H1 (cell line): ENCODE results near the gene HIPK1. TPM values are rescaled to one million over a fixed set of nuclear protein-coding genes. Genes with fewer than 3 reads are reported as not detected.

Experiments used
- CTCF ChIA-PET: fragments of 300-600 bp; sonication (Branson Sonifier 250); formaldehyde crosslinking; loops from one replicate; lab custom pipeline; 2021; ENCODE audit not compliant: partially characterized antibody; lab: Charles Lee
- POLR2A ChIA-PET: fragments of 300-600 bp; sonication (Branson Sonifier 250); formaldehyde crosslinking; loops from one replicate; lab custom pipeline; 2021; ENCODE audit warnings: inconsistent platforms; ENCODE audit not compliant: partially characterized antibody; lab: Charles Lee
- DNase-seq, 2 experiments: peaks; one replicate each; pipeline versions ENCODE4 v3.0.0 to v3.0.0-alpha.2; 2010 to 2022; ENCODE audit warnings: low spot score in 2 of 2, low read depth in 1 of 2, mixed read lengths in 1 of 2
- FAIRE-seq: peaks from 2 replicates; lab custom pipeline; 2011; peaks lifted over from hg19 to GRCh38; lab: Jason Lieb, UNC
- H2AFZ ChIP-seq: 2 replicates; pipeline ENCODE4 v1.8.1; 2012; ENCODE audit warnings: low read length, inconsistent platforms
- H2AK5ac ChIP-seq: 2 replicates; pipeline ENCODE4 v1.6.1; 2013; ENCODE audit warnings: low read depth, low read length
- H2BK120ac ChIP-seq: replicated peaks from 2 replicates; pipeline ENCODE3; 2013; ENCODE audit warnings: low read depth, low read length, inconsistent platforms
- H2BK12ac ChIP-seq: 2 replicates; pipeline ENCODE4 v1.6.1; 2013; ENCODE audit warnings: low read depth, low read length
- H2BK15ac ChIP-seq: 2 replicates; pipeline ENCODE4 v1.6.1; 2013; ENCODE audit warnings: low read length
- H2BK20ac ChIP-seq: 2 replicates; pipeline ENCODE4 v1.6.1; 2013; ENCODE audit warnings: low read length
- H2BK5ac ChIP-seq: 2 replicates; pipeline ENCODE4 v1.6.1; 2013; ENCODE audit warnings: low read depth, low read length
- H3K14ac ChIP-seq: 2 replicates; pipeline ENCODE4 v1.6.1; 2013; ENCODE audit warnings: inconsistent platforms; ENCODE audit not compliant: insufficient read length
- H3K18ac ChIP-seq: 2 replicates; pipeline ENCODE4 v1.6.1; 2013; ENCODE audit warnings: low read length; ENCODE audit errors: extremely low read depth
- H3K23ac ChIP-seq: 2 replicates; pipeline ENCODE4 v1.6.1; 2013; ENCODE audit warnings: inconsistent platforms; ENCODE audit not compliant: insufficient read length
- H3K23me2 ChIP-seq: 2 replicates; pipeline ENCODE4 v1.6.1; 2013; ENCODE audit warnings: low read depth, low read length
- H3K27ac ChIP-seq: 2 replicates; pipeline ENCODE4 v1.6.1; 2011; ENCODE audit warnings: low read depth, low read length, inconsistent platforms
- H3K27me3 ChIP-seq, 4 experiments: replicated peaks in 1 of 4; 1 replicate in 1 of 4; 2 replicates in 3 of 4; pipeline versions ENCODE4 v1.6.1 to v1.8.1; 2011 to 2013; ENCODE audit warnings: low read length in 3 of 4, mild to moderate bottlenecking in 3 of 4, inconsistent platforms in 2 of 4, mixed read lengths in 2 of 4, moderate library complexity in 1 of 4; ENCODE audit not compliant: control insufficient read depth in 3 of 4, insufficient read depth in 3 of 4; ENCODE audit errors: extremely low read depth in 1 of 4
- H3K36me3 ChIP-seq, 4 experiments: 2 replicates each; pipeline versions ENCODE4 v1.6.1 to v1.8.1; 2011 to 2013; ENCODE audit warnings: mild to moderate bottlenecking in 4 of 4, low read length in 3 of 4, moderate library complexity in 2 of 4, control low read depth in 1 of 4, inconsistent platforms in 1 of 4; ENCODE audit not compliant: insufficient read depth in 4 of 4, control insufficient read depth in 2 of 4
- H3K4ac ChIP-seq: replicated peaks from 2 replicates; pipeline ENCODE3; 2013; ENCODE audit warnings: low read length, low read depth, mixed read lengths, inconsistent platforms; ENCODE audit not compliant: insufficient read length
- H3K4me1 ChIP-seq, 4 experiments: replicated peaks in 1 of 4; 1 replicate in 1 of 4; 2 replicates in 3 of 4; pipeline versions ENCODE4 v1.6.1 to v1.8.1; 2011 to 2013; ENCODE audit warnings: low read length in 3 of 4, inconsistent platforms in 2 of 4, mixed read lengths in 1 of 4; ENCODE audit not compliant: insufficient read depth in 4 of 4, control insufficient read depth in 3 of 4
- H3K4me2 ChIP-seq, 2 experiments: 2 replicates each; pipeline versions ENCODE4 v1.6.1 to v1.8.1; 2011 to 2013; ENCODE audit warnings: low read depth in 2 of 2, low read length in 2 of 2, control low read depth in 1 of 2, inconsistent platforms in 1 of 2, mild to moderate bottlenecking in 1 of 2; ENCODE audit not compliant: insufficient read depth in 1 of 2
- H3K4me3 ChIP-seq, 4 experiments: fragments of 200-600, 300-600 bp in 1 of 4; sonication (generic), shearing (Covaris generic), sonication (Bioruptor Twin) in 1 of 4; 2 replicates each; pipeline versions ENCODE4 v1.5.1 to v1.8.1; 2011 to 2016; ENCODE audit warnings: low read length in 4 of 4, low read depth in 3 of 4, control low read depth in 2 of 4, inconsistent platforms in 2 of 4, mild to moderate bottlenecking in 2 of 4, mixed read lengths in 1 of 4, moderate library complexity in 1 of 4; ENCODE audit not compliant: insufficient read depth in 2 of 4; ENCODE audit errors: extremely low read depth in 1 of 4
- H3K56ac ChIP-seq: replicated peaks from 2 replicates; pipeline ENCODE3; 2013; ENCODE audit warnings: low read depth, mild to moderate bottlenecking, mixed read lengths, low read length, inconsistent platforms; ENCODE audit not compliant: insufficient read length
- H3K79me1 ChIP-seq: 2 replicates; pipeline ENCODE4 v1.6.1; 2013; ENCODE audit warnings: low read depth, low read length, control low read depth
- H3K79me2 ChIP-seq, 2 experiments: 2 replicates each; pipeline versions ENCODE4 v1.6.1 to v1.8.1; 2012 to 2013; ENCODE audit warnings: low read length in 2 of 2, mild to moderate bottlenecking in 2 of 2, inconsistent platforms in 1 of 2; ENCODE audit not compliant: insufficient read depth in 2 of 2, control insufficient read depth in 1 of 2
- H3K9ac ChIP-seq, 4 experiments: replicated peaks in 1 of 4; 1 replicate in 1 of 4; 2 replicates in 3 of 4; pipeline versions ENCODE4 v1.6.1 to v1.8.1; 2011 to 2013; ENCODE audit warnings: low read depth in 3 of 4, low read length in 3 of 4, control low read depth in 2 of 4, mild to moderate bottlenecking in 2 of 4, moderate library complexity in 2 of 4, inconsistent platforms in 1 of 4; ENCODE audit errors: extremely low read depth in 1 of 4
- H3K9me3 ChIP-seq, 2 experiments: 2 replicates each; pipeline versions ENCODE4 v1.6.1 to v1.8.1; 2012 to 2013; ENCODE audit warnings: mild to moderate bottlenecking in 2 of 2, moderate library complexity in 2 of 2, control low read depth in 1 of 2, inconsistent platforms in 1 of 2, low read depth in 1 of 2, low read length in 1 of 2, mixed read lengths in 1 of 2; ENCODE audit not compliant: insufficient read depth in 2 of 2
- H4K20me1 ChIP-seq, 2 experiments: replicated peaks in 1 of 2; 2 replicates each; pipeline versions ENCODE3 to v1.8.1; 2011 to 2013; ENCODE audit warnings: inconsistent platforms in 2 of 2, low read length in 2 of 2, mild to moderate bottlenecking in 1 of 2; ENCODE audit not compliant: insufficient read depth in 2 of 2, control insufficient read depth in 1 of 2
- H4K5ac ChIP-seq: 2 replicates; pipeline ENCODE4 v1.6.1; 2013; ENCODE audit warnings: low read length, low read depth, mixed read lengths, inconsistent platforms; ENCODE audit not compliant: insufficient read length
- H4K8ac ChIP-seq: 2 replicates; pipeline ENCODE4 v1.8.0; 2013; ENCODE audit warnings: mild to moderate bottlenecking, moderate library complexity, low read length, inconsistent platforms; ENCODE audit not compliant: insufficient read depth; ENCODE audit errors: extremely low read depth
- H4K91ac ChIP-seq: replicated peaks from 2 replicates; pipeline ENCODE3; 2013; ENCODE audit warnings: low read length, mixed read lengths, inconsistent platforms; ENCODE audit not compliant: insufficient read length
- ASH2L ChIP-seq: fragments of 200-600, 300-600 bp; sonication (generic); IDR thresholded peaks from one replicate; pipeline ENCODE4 v1.7.1; 2017; ENCODE audit warnings: low read length
- ATF3 ChIP-seq: IDR thresholded peaks from 2 replicates; pipeline ENCODE4 v1.6.1; 2011; ENCODE audit warnings: low read depth, mild to moderate bottlenecking, low read length; ENCODE audit not compliant: insufficient read depth
- CBX8 ChIP-seq: fragments of 300-800, 300-1000 bp; sonication (generic); IDR thresholded peaks from 2 replicates; pipeline ENCODE4 v1.7.1; 2016; ENCODE audit warnings: low read depth, low read length, borderline replicate concordance
- JUND ChIP-seq: IDR thresholded peaks from 2 replicates; pipeline ENCODE4 v1.6.1; 2011; ENCODE audit warnings: mild to moderate bottlenecking, improper control_type of control experiment, low read length
- MAFK ChIP-seq: IDR thresholded peaks from 2 replicates; pipeline ENCODE4 v1.6.1; 2012; ENCODE audit warnings: low read depth, mild to moderate bottlenecking, improper control_type of control experiment, low read length
- NANOG ChIP-seq: IDR thresholded peaks from 2 replicates; pipeline ENCODE4 v1.6.1; 2011; ENCODE audit warnings: low read length, low read depth, mild to moderate bottlenecking, inconsistent platforms; ENCODE audit not compliant: insufficient read depth, poor library complexity, severe bottlenecking
- NRF1 ChIP-seq: IDR thresholded peaks from 2 replicates; pipeline ENCODE4 v1.6.1; 2011; ENCODE audit warnings: mild to moderate bottlenecking, low read depth, low read length, improper control_type of control experiment
- POU5F1 ChIP-seq: IDR thresholded peaks from 2 replicates; pipeline ENCODE4 v1.6.1; 2011; ENCODE audit warnings: low read depth, mild to moderate bottlenecking, low read length, moderate library complexity
- TCF12 ChIP-seq: IDR thresholded peaks from 2 replicates; pipeline ENCODE4 v1.6.1; 2011; ENCODE audit warnings: low read depth, mild to moderate bottlenecking, low read length
- USF2 ChIP-seq: IDR thresholded peaks from 2 replicates; pipeline ENCODE4 v1.6.1; 2011; ENCODE audit warnings: low read length, improper control_type of control experiment
- WGBS, 2 experiments: shearing (Covaris generic) in 1 of 2; methylation state at CpG; one replicate each; pipeline versions ENCODE4 v1.1.6 to v1.1.7; 2013 to 2015; ENCODE audit warnings: low lambda C conversion rate in 2 of 2, mixed read lengths in 2 of 2, inconsistent platforms in 1 of 2, low coverage in 1 of 2, missing lambda C conversion rate in 1 of 2; ENCODE audit not compliant: insufficient replicate concordance in 2 of 2, insufficient coverage in 1 of 2, insufficient read length in 1 of 2; ENCODE audit errors: extremely low coverage in 1 of 2, missing lambda C conversion rate in 1 of 2; 5-methylcytosine and 5-hydroxymethylcytosine counted together
- polyA plus RNA-seq, 7 experiments: library from polyadenylated mRNA; depleted of rRNA in 3 of 7; stranded (reverse) in 5 of 7; unstranded in 2 of 7; fragments of >200 nt in 5 of 7; fragments of 200-250 nt in 2 of 7; gene quantifications; 1 replicate in 5 of 7; 2 replicates in 1 of 7; 4 replicates in 1 of 7; pipeline versions ENCODE4 v1.2.1 to v1.2.3, GENCODE V29; 2011 to 2013; ENCODE audit warnings: missing spikeins in 2 of 7, mixed read lengths in 2 of 7
- total RNA-seq: library from RNA; stranded (reverse); fragmentation: NEBNext Ultra II Directional; extraction: Animal tissue kit (Norgen Biotek cat#: 25700); gene quantifications from 2 replicates; pipeline ENCODE4 v1.2.1, GENCODE V29; 2021

The HIPK1 gene
- total and polyA plus RNA-seq, 2 of the 8 experiments (the other 6 are each of a cell fraction or from before 2014, with no cell fraction given), result 46.2 to 64.3 TPM

- H3K9ac ChIP-seq, result no peak overlapping the region
- H3K23ac ChIP-seq, result no peak overlapping the region
- H4K8ac ChIP-seq, result no peak overlapping the region
- H3K4me2 ChIP-seq, result peak overlapping the region; percentile 43 to 48
- H2BK12ac ChIP-seq, result 0 out of 2 replicates have a peak overlapping the region, but pooled peaks have one; percentile 72
- peak; percentile 86 for FAIRE-seq
- peaks cover 12 to 34% (median 17%) of the 10 kb centered on the region in 4 experiments for H3K4me1 ChIP-seq
- H3K79me1 ChIP-seq, result peaks cover 6% of the 10 kb centered on the region; the same call in 1 of the 2 replicates
- no peak overlapping the region for H2BK20ac ChIP-seq
- H4K5ac ChIP-seq, result peak overlapping the region; percentile 94
- 27% methylated on average over 4 of the region's 4 CpGs; no CpG with 5 or more reads in 1 of the 2 experiments for WGBS, 2 experiments
- no peaks in the 10 kb centered on the region for H4K20me1 ChIP-seq
- no peaks in the 10 kb centered on the region for H3K23me2 ChIP-seq
- H2BK120ac ChIP-seq, result no peak overlapping the region
- H3K27me3 ChIP-seq, result no peaks in the 10 kb centered on the region; a peak in 1 of 7 replicates
- peak overlapping the region; percentile 20 for H3K56ac ChIP-seq
- DNase-seq, result peak in 1 of 2 experiments; percentile 33
- ChIA-PET POLR2A (interaction anchor here (0.7 to 2.0 kb wide), 5 partner anchors 61 to 369 kb away, joined by 3 to 7 read pairs (median 4); partner anchors contain the start of gene SYT6), CTCF (interaction anchor here (0.6 to 4.3 kb wide), 53 partner anchors 11 to 443 kb away, joined by 3 to 29 read pairs (median 4); partner anchors contain the start of gene SYT6)
- H2AK5ac ChIP-seq, result no peak overlapping the region
- H2AFZ ChIP-seq, result no peak overlapping the region
- H2BK5ac ChIP-seq, result 0 out of 2 replicates have a peak overlapping the region, but pooled peaks have one; percentile 22
- peaks cover 0 to 15% of the 10 kb centered on the region in 2 experiments; a peak in 2 of 4 replicates for H3K79me2 ChIP-seq
- H3K18ac ChIP-seq, result peak overlapping the region; percentile 52; the same call in 1 of the 2 replicates
- H3K36me3 ChIP-seq, result peaks cover 0 to 37% (median 18%) of the 10 kb centered on the region in 4 experiments; a peak in 5 of 8 replicates
- H3K4me3 ChIP-seq, result peak overlapping the region in 1 of 4 experiments; percentile 21; a peak in 1 of 8 replicates
- H3K9me3 ChIP-seq, result no peaks in the 10 kb centered on the region
- no peak overlapping the region for H3K14ac ChIP-seq
- H3K27ac ChIP-seq, result no peak overlapping the region; the same call in 1 of the 2 replicates
- no peak overlapping the region for H3K4ac ChIP-seq
- H2BK15ac ChIP-seq, result no peak overlapping the region
- no peak overlapping the region for H4K91ac ChIP-seq
- no peak for TF ChIP-seq NRF1
- no peak for TF ChIP-seq ATF3
- no peak for TF ChIP-seq MAFK
- no peak for TF ChIP-seq JUND
- TF ChIP-seq ASH2L, result no peak
- no peak for TF ChIP-seq TCF12
- TF ChIP-seq POU5F1, result peak; percentile 73; the same call in 1 of the 2 replicates
- no peak for TF ChIP-seq USF2
- peak; percentile 41 for TF ChIP-seq NANOG
- no peak for TF ChIP-seq CBX8
Observed at GRCh38 chr1:113976609-113977278, 47.6 kb downstream of the HIPK1 start.
